BE2C (cell line): ENCODE results near the gene CEBPE.

ENCODE experiments used
- DNase-seq: peaks from one replicate; pipeline ENCODE4 v3.0.0-alpha.2; 2020
- H3K27me3 ChIP-seq: fragments of 250-450 bp; sonication (Bioruptor Pico); 2 replicates; pipeline ENCODE4 v1.5.1; 2020; ENCODE audit warnings: mild to moderate bottlenecking
- H3K36me3 ChIP-seq: fragments of 250-450 bp; sonication (Bioruptor Pico); 2 replicates; pipeline ENCODE4 v1.5.1; 2020; ENCODE audit warnings: mild to moderate bottlenecking
- H3K4me1 ChIP-seq: fragments of 250-450 bp; sonication (Bioruptor Pico); 2 replicates; pipeline ENCODE4 v1.5.1; 2020
- H3K4me3 ChIP-seq: 2 replicates; pipeline ENCODE4 v1.5.1; 2011; ENCODE audit warnings: low read depth, low read length
- H3K9me3 ChIP-seq: fragments of 250-450 bp; sonication (Bioruptor Pico); 2 replicates; pipeline ENCODE4 v1.5.1; 2020
- CTCF ChIP-seq: IDR thresholded peaks from 2 replicates; pipeline ENCODE4 v1.5.1; 2012; ENCODE audit warnings: mild to moderate bottlenecking, low read depth, low read length

CEBPE gene

DNA sequence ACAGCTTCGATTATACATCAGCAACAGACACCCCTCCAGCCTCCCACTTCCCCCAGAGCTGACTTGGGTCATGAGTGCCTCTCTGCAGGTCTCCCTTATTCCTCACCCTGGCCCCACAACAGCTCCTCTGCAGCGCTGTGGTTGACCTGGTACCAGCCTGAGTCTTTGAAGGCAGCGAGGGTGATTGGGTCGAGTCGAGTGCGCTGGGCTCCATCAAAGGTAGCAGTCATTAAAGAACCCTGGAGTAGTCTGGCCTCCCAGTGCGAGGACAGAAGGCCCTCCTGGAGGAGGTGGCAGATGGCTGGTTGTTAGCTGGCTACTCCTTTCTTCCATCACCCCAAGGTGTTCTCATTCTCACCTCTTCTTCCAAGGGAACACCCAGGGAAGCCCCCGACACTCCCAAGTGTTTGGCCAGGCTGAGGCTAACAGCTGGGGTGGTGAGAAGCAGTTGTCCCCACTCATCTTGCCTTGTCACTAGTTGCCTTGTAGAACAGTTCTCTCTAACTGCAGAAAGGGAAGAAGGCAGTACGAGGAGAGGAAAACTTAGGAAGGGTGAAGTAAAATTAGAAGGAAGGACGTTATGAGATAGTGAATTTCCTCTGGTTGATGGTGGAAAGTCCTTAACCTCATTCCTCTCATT lies 16.9 kb downstream of the CEBPE start:
- Histone ChIP-seq H3K36me3 (0 out of 2 replicates have a peak, but pooled peaks cover 5% of the 10 kb centered on the region), H3K4me3 (no peak overlapping the region), H3K27me3 (peaks cover 18% of the 10 kb centered on the region), H3K4me1 (no peaks in the 10 kb centered on the region), H3K9me3 (no peaks in the 10 kb centered on the region)
- TF ChIP-seq CTCF = no peak
- DNase-seq = no peak

- no peaks in the 10 kb centered on the region for H3K4me1 ChIP-seq
- H3K36me3 ChIP-seq = 0 out of 2 replicates have a peak, but pooled peaks cover 5% of the 10 kb centered on the region
- no peak for TF ChIP-seq CTCF
- peaks cover 18% of the 10 kb centered on the region for H3K27me3 ChIP-seq
- no peak overlapping the region for H3K4me3 ChIP-seq
- DNase-seq = no peak
- no peaks in the 10 kb centered on the region for H3K9me3 ChIP-seq
Observed at GRCh38 chr14:23101213-23101970, 17.7 kb downstream of the CEBPE start.

GRCh38 chr14:23099212-23099861 lies 19.7 kb downstream of the CEBPE start:
- H3K27me3 ChIP-seq = peaks cover 9% of the 10 kb centered on the region
- peak; percentile 5; the same call in 1 of the 2 replicates for TF ChIP-seq CTCF
- no peak for DNase-seq
- H3K36me3 ChIP-seq = 0 out of 2 replicates have a peak, but pooled peaks cover 5% of the 10 kb centered on the region
- H3K4me1 ChIP-seq = no peaks in the 10 kb centered on the region
- no peaks in the 10 kb centered on the region for H3K9me3 ChIP-seq
- no peak overlapping the region for H3K4me3 ChIP-seq

DNA sequence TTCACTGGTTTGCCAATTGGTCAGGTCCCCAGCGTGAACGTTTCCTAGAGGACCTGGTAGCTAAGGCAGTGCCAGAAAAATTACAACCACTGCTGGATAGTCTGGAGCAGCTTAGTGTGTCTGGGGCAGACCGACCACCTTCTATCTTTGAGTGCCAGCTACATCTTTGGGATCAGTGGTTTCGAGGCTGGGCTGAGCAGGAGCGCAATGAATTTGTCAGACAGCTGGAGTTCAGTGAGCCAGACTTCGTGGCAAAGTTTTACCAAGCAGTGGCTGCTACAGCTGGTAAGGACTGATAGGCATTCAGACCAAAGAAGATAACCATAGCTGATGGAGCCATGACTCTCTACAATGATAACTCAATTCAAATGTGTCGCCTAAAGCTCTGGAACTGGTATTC lies 21.3 kb downstream of the CEBPE start:
- Histone ChIP-seq H3K36me3 (peaks cover 12% of the 10 kb centered on the region), H3K4me3 (no peak overlapping the region), H3K4me1 (no peaks in the 10 kb centered on the region), H3K9me3 (no peaks in the 10 kb centered on the region), H3K27me3 (peaks cover 2% of the 10 kb centered on the region; the same call in 1 of the 2 replicates)
- no peak for TF ChIP-seq CTCF
- DNase-seq = no peak

DNA sequence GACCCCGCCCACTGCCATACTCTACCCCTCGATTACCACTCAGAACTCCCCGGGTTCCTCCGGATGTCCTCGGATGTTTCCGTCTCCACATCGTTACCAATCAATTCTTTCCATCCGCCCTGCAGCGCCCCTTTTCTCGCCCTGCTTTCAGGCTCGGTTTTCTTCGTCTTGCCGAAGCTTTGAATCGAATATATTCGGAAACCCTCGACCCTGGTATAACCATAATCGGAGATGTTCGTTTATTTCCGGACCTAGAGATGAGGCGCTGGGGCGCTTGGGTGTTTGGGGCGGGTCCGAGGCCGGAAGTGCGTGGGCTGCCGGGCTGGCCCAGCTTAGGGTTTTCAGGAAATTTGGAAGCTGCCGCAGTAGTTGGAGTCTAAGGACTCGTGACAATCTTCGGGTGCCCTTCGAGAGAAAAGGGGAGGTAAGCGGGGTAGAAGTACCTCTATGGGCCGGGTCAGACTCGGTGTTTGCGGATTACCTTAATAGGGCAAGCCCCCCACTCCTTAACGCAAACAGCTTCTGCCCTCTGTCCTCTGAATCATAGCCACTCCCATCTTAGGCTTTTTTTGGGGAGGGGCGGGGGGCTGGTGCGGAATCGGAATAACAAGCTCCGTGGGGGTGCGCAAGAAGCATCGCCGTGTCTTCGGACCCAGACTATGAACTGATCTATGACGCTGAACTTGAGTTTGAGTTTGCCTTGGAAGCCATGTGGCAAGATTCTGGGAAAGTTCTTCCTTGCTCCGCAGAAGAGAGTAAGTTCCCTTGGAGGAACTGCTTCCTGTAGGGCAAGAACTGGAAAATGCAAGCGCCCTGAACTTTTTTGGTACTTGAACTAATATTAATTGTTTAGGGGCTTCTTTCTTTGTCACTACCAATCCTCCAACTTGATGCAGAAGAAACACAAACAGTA lies 23.6 kb downstream of the CEBPE start, which contains the start of gene C14orf119:
Gene C14orf119 (plus strand): TSS at position 310 of the 913 bp plus-strand sequence. CDS start 2,154 bp downstream, outside the sequence.
- no peaks in the 10 kb centered on the region for H3K9me3 ChIP-seq
- H3K27me3 ChIP-seq = no peaks in the 10 kb centered on the region
- peak; percentile 99 for DNase-seq
- no peaks in the 10 kb centered on the region for H3K4me1 ChIP-seq
- H3K36me3 ChIP-seq = peaks cover 23% of the 10 kb centered on the region
- TF ChIP-seq CTCF = no peak
- peak within 1 kb of the TSS; percentile 82 for H3K4me3 ChIP-seq
